Subcutaneous abdominal adipose tissue (tissue), 5 donors: ENCODE results near the gene CNTNAP2.

ENCODE experiments used
- H3K27ac ChIP-seq: one replicate; pipeline ENCODE4 v1.7.0; 2013; ENCODE audit warnings: low read depth, mild to moderate bottlenecking, inconsistent platforms, low read length, moderate library complexity
- H3K27me3 ChIP-seq, 5 donors: one replicate each; pipeline ENCODE4 v1.7.0; 2013; ENCODE audit warnings: low read length in 5 of 5, inconsistent platforms in 1 of 5; ENCODE audit not compliant: control insufficient read depth in 5 of 5, insufficient read depth in 4 of 5
- H3K36me3 ChIP-seq, 5 donors: one replicate each; pipeline ENCODE4 v1.7.0; 2013; ENCODE audit warnings: low read length in 5 of 5; ENCODE audit not compliant: control insufficient read depth in 5 of 5, insufficient read depth in 5 of 5
- H3K4me1 ChIP-seq, 5 donors: one replicate each; pipeline ENCODE4 v1.7.0; 2013; ENCODE audit warnings: low read length in 5 of 5, mild to moderate bottlenecking in 3 of 5, moderate library complexity in 1 of 5; ENCODE audit not compliant: control insufficient read depth in 5 of 5, insufficient read depth in 5 of 5
- H3K4me3 ChIP-seq, 5 donors: one replicate each; pipeline ENCODE4 v1.7.0; 2013; ENCODE audit warnings: low read length in 5 of 5, low read depth in 1 of 5
- H3K9ac ChIP-seq, 5 donors: one replicate each; pipeline ENCODE4 v1.7.0; 2013; ENCODE audit warnings: low read length in 5 of 5, mild to moderate bottlenecking in 4 of 5, moderate library complexity in 3 of 5
- H3K9me3 ChIP-seq, 5 donors: one replicate each; pipeline ENCODE4 v1.7.0; 2013; ENCODE audit warnings: low read length in 5 of 5; ENCODE audit not compliant: control insufficient read depth in 5 of 5
- donor health status: healthy.
- donor health status: healthy.
- donor health status: healthy.
- donor health status: healthy.
- donor health status: healthy.

Gene CNTNAP2

DNA sequence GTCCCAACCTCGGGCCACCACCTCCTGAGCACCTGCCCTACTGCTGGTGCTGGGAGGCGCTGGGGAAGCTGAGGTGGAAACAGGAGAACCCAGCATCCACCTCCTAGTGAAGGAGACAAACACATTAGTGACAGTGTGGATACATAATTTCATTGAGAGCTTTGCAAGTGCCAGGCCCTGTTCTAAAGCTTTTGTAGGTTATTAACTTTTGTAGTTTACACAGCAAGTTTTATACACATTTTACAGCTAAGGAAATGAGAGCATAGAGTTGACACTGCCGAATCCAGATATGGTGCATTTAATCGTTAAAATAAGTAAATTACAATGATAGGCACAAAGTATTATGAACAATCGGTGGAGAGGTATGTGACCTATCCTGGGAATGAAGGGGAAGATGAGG lies 2007.9 kb downstream of the CNTNAP2 start:
- Histone ChIP-seq H3K36me3 (no peaks in the 10 kb centered on the region), H3K4me3 (no peak overlapping the region), H3K4me1 (no peaks in the 10 kb centered on the region), H3K27ac (no peak overlapping the region), H3K9ac (no peak overlapping the region), H3K9me3 (no peaks in the 10 kb centered on the region), H3K27me3 (no peaks in the 10 kb centered on the region)

- H3K9me3 ChIP-seq = no peaks in the 10 kb centered on the region
- no peak overlapping the region for H3K27ac ChIP-seq
- H3K36me3 ChIP-seq = no peaks in the 10 kb centered on the region
- no peaks in the 10 kb centered on the region for H3K4me1 ChIP-seq
- no peaks in the 10 kb centered on the region for H3K27me3 ChIP-seq
- H3K4me3 ChIP-seq = no peak overlapping the region
- no peak overlapping the region for H3K9ac ChIP-seq
Measured at GRCh38 chr7:148127374-148127773, 2010.8 kb downstream of the CNTNAP2 start.

DNA sequence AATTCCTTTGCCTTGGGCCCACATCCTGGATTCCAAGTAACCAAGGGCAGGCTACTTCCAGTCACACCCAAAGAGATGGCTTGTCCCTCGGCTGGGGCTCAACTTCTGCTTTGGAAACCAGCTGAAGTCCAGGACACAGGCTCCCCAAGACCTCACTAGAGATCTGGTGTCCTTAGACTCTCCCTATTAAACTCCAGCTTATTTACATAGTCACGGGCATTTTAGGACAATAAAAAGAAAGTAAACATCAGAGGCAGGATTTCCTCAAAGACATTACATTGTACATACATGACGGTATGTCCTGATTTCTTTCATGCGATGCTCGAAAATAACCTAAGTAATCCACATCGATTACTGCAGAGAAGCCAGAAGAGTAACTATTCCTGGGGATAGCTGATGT lies 2012.4 kb downstream of the CNTNAP2 start:
- Histone ChIP-seq H3K4me3 (no peak overlapping the region), H3K9ac (no peak overlapping the region), H3K27me3 (no peaks in the 10 kb centered on the region), H3K4me1 (no peaks in the 10 kb centered on the region), H3K9me3 (no peaks in the 10 kb centered on the region), H3K36me3 (no peaks in the 10 kb centered on the region), H3K27ac (no peak overlapping the region)

DNA sequence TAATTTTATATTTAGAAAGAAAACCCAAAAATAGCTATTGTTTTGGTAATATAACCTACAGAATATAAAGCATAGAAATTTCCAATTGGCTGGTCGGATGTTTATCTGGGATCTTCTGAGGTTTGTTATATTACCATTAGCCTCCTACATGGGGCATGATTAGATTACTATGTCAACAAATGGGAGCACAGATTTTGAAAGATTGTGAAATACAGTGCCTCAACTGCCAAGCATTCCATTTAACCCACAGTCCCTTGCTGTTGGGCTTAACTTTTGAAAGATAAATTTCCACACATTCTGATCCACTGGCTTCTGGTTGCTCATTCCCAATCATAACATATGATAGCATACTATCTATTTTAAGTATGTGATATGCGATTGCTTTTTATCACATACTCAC lies 2018.5 kb downstream of the CNTNAP2 start:
- Histone ChIP-seq H3K9ac (no peak overlapping the region), H3K4me3 (no peak overlapping the region), H3K4me1 (peaks cover 0 to 5% (median 0%) of the 10 kb centered on the region in 5 donors), H3K27ac (no peak overlapping the region), H3K36me3 (no peaks in the 10 kb centered on the region), H3K9me3 (no peaks in the 10 kb centered on the region), H3K27me3 (no peaks in the 10 kb centered on the region)

DNA sequence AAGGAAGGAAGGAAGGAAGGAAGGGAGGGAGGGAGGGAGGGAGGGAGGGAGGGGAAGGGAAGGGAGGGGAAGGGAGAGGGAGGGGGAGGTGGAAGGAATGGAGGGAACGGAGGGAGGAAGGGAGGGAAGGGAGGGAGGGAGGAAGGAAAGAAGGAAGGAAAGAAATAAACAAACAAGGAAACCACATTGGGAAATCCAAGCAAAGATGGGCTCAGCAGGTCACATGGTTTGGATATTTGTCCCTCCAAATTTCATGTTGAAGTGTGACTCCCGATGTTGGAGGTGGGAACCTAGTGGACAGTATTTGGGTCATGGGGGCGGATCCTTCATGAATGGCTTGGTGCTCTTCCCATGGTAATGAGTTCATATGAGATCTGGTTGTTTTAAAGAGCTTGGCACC lies 2019.4 kb downstream of the CNTNAP2 start:
- Histone ChIP-seq H3K27ac (no peak overlapping the region), H3K27me3 (no peaks in the 10 kb centered on the region), H3K36me3 (no peaks in the 10 kb centered on the region), H3K9me3 (no peaks in the 10 kb centered on the region), H3K4me1 (peaks cover 0 to 5% (median 0%) of the 10 kb centered on the region in 5 donors), H3K9ac (no peak overlapping the region), H3K4me3 (no peak overlapping the region)

DNA sequence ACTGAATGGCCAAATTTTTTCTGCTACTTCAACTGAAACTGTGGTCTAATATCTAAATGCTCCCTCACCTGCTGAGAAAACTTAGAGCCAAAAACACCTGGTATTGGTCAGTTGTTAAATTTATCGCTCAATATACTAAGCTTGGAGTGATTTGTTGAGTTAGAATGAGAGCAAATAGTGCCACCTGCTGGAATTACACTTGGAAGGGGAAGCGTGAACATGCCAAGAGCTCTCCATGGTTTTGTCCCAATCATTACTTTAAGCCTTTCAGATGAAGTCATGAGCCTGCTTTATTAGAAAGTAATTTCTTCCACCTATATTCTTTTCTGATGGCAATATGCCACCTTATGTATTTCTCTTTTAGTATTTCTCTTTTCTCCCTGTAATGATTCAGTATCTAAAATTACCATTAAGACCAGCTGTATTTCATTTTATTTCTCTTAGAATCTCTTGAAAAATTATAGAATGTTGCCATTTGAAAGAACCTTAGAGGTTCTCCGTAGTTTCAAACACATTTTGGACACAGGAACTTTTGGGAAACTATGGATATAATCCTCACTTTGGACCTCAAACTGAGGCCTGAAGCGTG lies 2026.2 kb downstream of the CNTNAP2 start:
- Histone ChIP-seq H3K4me1 (no peaks in the 10 kb centered on the region), H3K27ac (no peak overlapping the region), H3K9ac (no peak overlapping the region), H3K27me3 (no peaks in the 10 kb centered on the region), H3K4me3 (no peak overlapping the region), H3K36me3 (no peaks in the 10 kb centered on the region), H3K9me3 (peaks cover 0 to 4% (median 0%) of the 10 kb centered on the region in 5 donors)

DNA sequence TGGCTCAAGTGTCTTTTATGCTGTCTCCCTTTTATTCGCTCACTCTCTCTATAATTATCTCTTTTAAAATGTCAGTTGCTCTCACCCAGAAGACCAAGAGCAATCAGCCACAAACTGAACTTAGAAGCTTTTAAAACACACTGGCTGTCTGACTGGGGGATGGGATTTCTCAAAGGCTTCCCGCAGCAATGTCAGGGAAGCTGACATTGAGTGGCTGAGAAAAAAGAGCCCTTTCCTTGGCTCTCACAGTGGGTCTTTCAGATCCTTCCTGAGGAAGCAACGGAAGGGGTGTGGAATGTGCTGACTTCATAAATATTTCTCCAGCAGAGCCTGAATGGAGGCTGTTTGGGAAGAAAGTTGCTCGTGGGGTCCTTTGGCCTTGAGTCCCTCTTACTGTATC lies 2028.2 kb downstream of the CNTNAP2 start:
- peaks cover 0 to 4% (median 0%) of the 10 kb centered on the region in 5 donors for H3K9me3 ChIP-seq

GRCh38 chr7:148146346-148146745 lies 2029.7 kb downstream of the CNTNAP2 start:
- Histone ChIP-seq H3K27ac (no peak overlapping the region), H3K9me3 (peaks cover 0 to 4% (median 0%) of the 10 kb centered on the region in 5 donors), H3K4me1 (no peaks in the 10 kb centered on the region), H3K36me3 (no peaks in the 10 kb centered on the region), H3K4me3 (no peak overlapping the region), H3K27me3 (no peaks in the 10 kb centered on the region), H3K9ac (no peak overlapping the region)

More for the DNA sequence above, 2028.2 kb downstream of the CNTNAP2 start:
- Histone ChIP-seq H3K4me1 (no peaks in the 10 kb centered on the region), H3K27me3 (no peaks in the 10 kb centered on the region), H3K4me3 (no peak overlapping the region), H3K36me3 (no peaks in the 10 kb centered on the region), H3K9ac (no peak overlapping the region), H3K27ac (no peak overlapping the region)

DNA sequence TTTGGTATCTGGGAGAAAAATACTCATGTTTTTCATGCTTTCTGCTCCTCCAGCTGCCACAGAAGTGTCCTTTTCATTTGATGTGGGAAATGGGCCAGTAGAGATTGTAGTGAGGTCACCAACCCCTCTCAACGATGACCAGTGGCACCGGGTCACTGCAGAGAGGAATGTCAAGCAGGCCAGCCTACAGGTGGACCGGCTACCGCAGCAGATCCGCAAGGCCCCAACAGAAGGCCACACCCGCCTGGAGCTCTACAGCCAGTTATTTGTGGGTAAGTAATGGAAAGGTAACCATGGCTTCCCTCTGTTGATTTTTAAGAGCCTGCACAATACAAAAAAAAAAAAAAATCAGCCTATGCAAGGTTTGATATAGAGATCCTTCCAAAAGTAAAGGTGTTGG lies 2030.8 kb downstream of the CNTNAP2 start:
- Histone ChIP-seq H3K27ac (no peak overlapping the region), H3K27me3 (no peaks in the 10 kb centered on the region), H3K4me1 (no peaks in the 10 kb centered on the region), H3K36me3 (no peaks in the 10 kb centered on the region), H3K9me3 (peaks cover 0 to 4% (median 0%) of the 10 kb centered on the region in 5 donors), H3K9ac (no peak overlapping the region), H3K4me3 (no peak overlapping the region)

GRCh38 chr7:148148456-148148855 lies 2031.9 kb downstream of the CNTNAP2 start:
- H3K27ac ChIP-seq = no peak overlapping the region
- H3K36me3 ChIP-seq = no peaks in the 10 kb centered on the region
- H3K4me3 ChIP-seq = no peak overlapping the region
- H3K4me1 ChIP-seq = peaks cover 0 to 6% (median 3%) of the 10 kb centered on the region in 5 donors
- no peak overlapping the region for H3K9ac ChIP-seq
- no peaks in the 10 kb centered on the region for H3K27me3 ChIP-seq
- peaks cover 0 to 4% (median 0%) of the 10 kb centered on the region in 5 donors for H3K9me3 ChIP-seq
